Stomach (tissue), 9 donors: ENCODE results near the gene CMTM4. TPM values are rescaled to one million over a fixed set of nuclear protein-coding genes. Genes with fewer than 3 reads are reported as not detected.

Experiments
- DNase-seq, 2 donors: peaks; one replicate each; pipeline versions ENCODE4 v3.0.0 to v3.0.0-alpha.2; 2013 to 2019
- H3K27ac ChIP-seq, 5 donors: fragments of 200-600 bp in 4 of 5; sonication (generic) in 4 of 5; one replicate each; pipeline ENCODE4 v1.5.1; 2013 to 2019; ENCODE audit warnings: mild to moderate bottlenecking in 1 of 5, moderate library complexity in 1 of 5
- H3K27me3 ChIP-seq, 3 donors: fragments of 200-600 bp; sonication (generic); one replicate each; pipeline ENCODE4 v1.5.1; 2017 to 2019; ENCODE audit warnings: mixed run types in 1 of 3
- H3K36me3 ChIP-seq, 4 donors: fragments of 200-600 bp; sonication (generic); 1 replicate in 3 of 4; 2 replicates in 1 of 4; pipeline ENCODE4 v1.5.1; 2016 to 2019
- H3K4me1 ChIP-seq, 4 donors: fragments of 200-600 bp; sonication (generic); one replicate each; pipeline ENCODE4 v1.5.1; 2016 to 2019
- H3K4me3 ChIP-seq, 4 donors: fragments of 200-600 bp; sonication (generic) in 3 of 4; one replicate each; pipeline ENCODE4 v1.5.1; 2016 to 2019; ENCODE audit warnings: mild to moderate bottlenecking in 1 of 4
- H3K9me3 ChIP-seq, 4 donors: fragments of 200-600 bp; sonication (generic); one replicate each; pipeline ENCODE4 v1.5.1; 2016 to 2019
- CTCF ChIP-seq, 7 experiments: fragments of 450-650 bp in 4 of 7; fragments of 200-600 bp in 3 of 7; sonication (generic) in 3 of 7; IDR thresholded peaks; one replicate each; pipeline ENCODE4 v1.5.1; 2016 to 2019; ENCODE audit warnings: antibody characterized with exemption in 7 of 7, control low read depth in 2 of 7, mild to moderate bottlenecking in 1 of 7
- EP300 ChIP-seq: sonication (generic); formaldehyde crosslinking; IDR thresholded peaks from one replicate; pipeline ENCODE4 v1.6.1; 2017; ENCODE audit warnings: antibody characterized with exemption
- POLR2A ChIP-seq, 4 donors: fragments of 450-650 bp; IDR thresholded peaks; one replicate each; pipeline ENCODE4 v1.6.1; 2016; ENCODE audit warnings: antibody characterized with exemption in 4 of 4, control low read depth in 2 of 4, mild to moderate bottlenecking in 1 of 4, moderate library complexity in 1 of 4
- POLR2AphosphoS5 ChIP-seq, 3 donors: sonication (generic); formaldehyde crosslinking; IDR thresholded peaks; one replicate each; pipeline ENCODE4 v1.6.1; 2016; ENCODE audit warnings: antibody characterized with exemption in 3 of 3
- WGBS, 5 donors: extraction: QIAGEN DNeasy Blood & Tissue Kit in 3 of 5; methylation state at CpG; one replicate each; pipeline versions ENCODE4 v1.1.5 to v1.1.7; 2013 to 2018; 5-methylcytosine and 5-hydroxymethylcytosine counted together
- intact Hi-C: fragments of 100-400 bp; cut with DNase I; formaldehyde crosslinking; loops from one replicate; pipeline ENCODE4 v1.15.1; 2023; ENCODE audit warnings: low total_unique reads
- polyA plus RNA-seq, 3 donors: library from polyadenylated mRNA; stranded (reverse); fragments of 200-250 nt; gene quantifications; one replicate each; pipeline ENCODE4 v1.2.3, GENCODE V29; 2013
- total RNA-seq, 5 donors: library from RNA; depleted of rRNA; stranded (reverse); fragments of >200 nt; gene quantifications; one replicate each; pipeline versions ENCODE4 v1.1.0 to v1.2.3, GENCODE V29; 2014 to 2016
- donor health status: healthy with polysubstance abuse.
- donor health status: Bipolar disorder and iron deficiency.
- donor health status: healthy.

The CMTM4 gene
- total and polyA plus RNA-seq, 8 donors, result 10.5 to 244 (median 42.1) TPM

- Histone ChIP-seq H3K27ac (no peak overlapping the region), H3K4me3 (no peak overlapping the region), H3K9me3 (no peaks in the 10 kb centered on the region), H3K4me1 (peaks cover 0 to 22% (median 18%) of the 10 kb centered on the region in 4 donors), H3K27me3 (no peaks in the 10 kb centered on the region), H3K36me3 (peaks cover 0 to 17% (median 5%) of the 10 kb centered on the region in 4 donors)
- intact Hi-C loops, result no loop called here
- no peak for TF ChIP-seq POLR2A (IDR thresholded peaks at IDR 0.05)
- no peak for TF ChIP-seq EP300
- no peak for TF ChIP-seq POLR2AphosphoS5 (IDR thresholded peaks at IDR 0.05)
- TF ChIP-seq CTCF (IDR thresholded peaks at IDR 0.05), result no peak
- no peak for DNase-seq
- WGBS, 5 donors, result 81 to 91% (median 90%) methylated on average over 2 of the region's 2 CpGs
These were observed 22.9 kb downstream of the CMTM4 start for GRCh38 chr16:66673691-66674090.

GRCh38 chr16:66670691-66671388 is 25.7 kb downstream of the CMTM4 start:
- H3K36me3 ChIP-seq, result peaks cover 0 to 6% (median 0%) of the 10 kb centered on the region in 4 donors
- no peak for DNase-seq
- 90 to 93% (median 91%) methylated on average over 10 of the region's 10 CpGs for WGBS, 5 donors
- TF ChIP-seq EP300 (no peak), POLR2A (IDR thresholded peaks at IDR 0.05) (no peak), POLR2AphosphoS5 (IDR thresholded peaks at IDR 0.05) (no peak), CTCF (IDR thresholded peaks at IDR 0.05) (no peak)
- no peak overlapping the region for H3K4me3 ChIP-seq
- no peak overlapping the region for H3K27ac ChIP-seq
- no peaks in the 10 kb centered on the region for H3K9me3 ChIP-seq
- H3K4me1 ChIP-seq, result peaks cover 0 to 4% (median 3%) of the 10 kb centered on the region in 4 donors
- intact Hi-C loops, result no loop called here
- no peaks in the 10 kb centered on the region for H3K27me3 ChIP-seq

GRCh38 chr16:66668777-66669444 is 27.6 kb downstream of the CMTM4 start:
- Histone ChIP-seq H3K4me1 (no peaks in the 10 kb centered on the region), H3K4me3 (no peak overlapping the region), H3K9me3 (no peaks in the 10 kb centered on the region), H3K36me3 (peaks cover 0 to 5% (median 2%) of the 10 kb centered on the region in 4 donors), H3K27ac (no peak overlapping the region), H3K27me3 (no peaks in the 10 kb centered on the region)
- intact Hi-C loops, result no loop called here
- no peak for TF ChIP-seq EP300
- no peak for TF ChIP-seq POLR2AphosphoS5 (IDR thresholded peaks at IDR 0.05)
- no peak for TF ChIP-seq POLR2A (IDR thresholded peaks at IDR 0.05)
- no peak for TF ChIP-seq CTCF (IDR thresholded peaks at IDR 0.05)
- DNase-seq, result no peak
- WGBS, 5 donors, result 61 to 84% (median 76%) methylated on average over 6 of the region's 6 CpGs

DNA sequence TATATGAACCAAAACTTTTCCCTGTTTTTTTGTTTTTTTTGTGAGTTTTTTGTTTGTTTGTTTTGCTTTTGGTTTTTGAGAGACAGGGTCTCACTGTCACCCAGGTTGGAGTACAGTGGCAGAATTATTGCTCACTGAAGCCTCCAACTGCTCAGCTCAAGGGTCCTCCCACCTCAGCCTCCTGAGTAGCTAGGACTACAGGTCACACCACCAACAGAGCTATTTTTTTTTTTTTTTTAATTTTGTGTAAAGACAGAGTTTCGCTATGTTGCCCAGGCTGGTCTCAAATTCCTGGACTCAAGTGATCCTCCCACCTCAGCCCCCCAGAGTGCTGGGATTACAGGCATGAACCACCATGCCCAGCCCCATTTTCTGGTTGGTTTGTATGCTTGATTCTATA is 28.6 kb downstream of the CMTM4 start:
- Histone ChIP-seq H3K36me3 (peaks cover 0 to 4% (median 0%) of the 10 kb centered on the region in 4 donors), H3K4me3 (no peak overlapping the region), H3K9me3 (no peaks in the 10 kb centered on the region), H3K4me1 (peaks cover 0 to 3% (median 2%) of the 10 kb centered on the region in 4 donors), H3K27me3 (no peaks in the 10 kb centered on the region), H3K27ac (no peak overlapping the region)
- 92 to 100% (median 97%) methylated on average over 1 of the region's 1 CpG for WGBS, 5 donors
- TF ChIP-seq POLR2A (IDR thresholded peaks at IDR 0.05) (no peak), POLR2AphosphoS5 (IDR thresholded peaks at IDR 0.05) (no peak), EP300 (no peak), CTCF (IDR thresholded peaks at IDR 0.05) (no peak)
- intact Hi-C loops, result no loop called here
- no peak for DNase-seq
